ENCODE measurements around the gene USP7. TPM values are rescaled to one million over a fixed set of nuclear protein-coding genes. Genes with fewer than 3 reads are reported as not detected.

Gene USP7
- polyA plus RNA-seq, 3 donors: 2.4 to 31.7 (median 4.1) TPM

GRCh38 chr16:8893976-8894690 lies 69.6 kb downstream of the USP7 start:
- Histone ChIP-seq H3K4me2 (replicated peaks; ENCODE audit: extremely low read depth, low read length, poor library complexity, severe bottlenecking) (no peak overlapping the region), H3K36me3 (replicated peaks in 1 of 2; ENCODE audit: control insufficient read depth in 1 of 2, insufficient read depth in 2 of 2, low read length in 2 of 2) (peaks cover 91 to 98% of the 10 kb centered on the region in 2 donors), H3K27ac (ENCODE audit: low read depth in 1 of 2, low read length in 2 of 2) (no peak overlapping the region), H3K9me3 (replicated peaks in 1 of 2; ENCODE audit: control insufficient read depth in 1 of 2, insufficient read depth in 1 of 2, low read length in 2 of 2) (no peaks in the 10 kb centered on the region), H3K4me1 (ENCODE audit: control insufficient read depth in 1 of 2, insufficient read depth in 2 of 2, low read length in 2 of 2) (no peaks in the 10 kb centered on the region), H3K9ac (ENCODE audit: insufficient read depth, low read length, poor library complexity, severe bottlenecking) (no peak overlapping the region), H4K20me1 (ENCODE audit: insufficient read depth, low read length) (peaks cover 75% of the 10 kb centered on the region), H3K79me2 (ENCODE audit: insufficient read depth, low read length) (no peaks in the 10 kb centered on the region), H3K27me3 (ENCODE audit: control insufficient read depth in 2 of 2, insufficient read depth in 2 of 2, low read length in 2 of 2) (no peaks in the 10 kb centered on the region), H3K4me3 (replicated peaks in 1 of 3; ENCODE audit: low read depth in 2 of 3, low read length in 3 of 3) (no peak overlapping the region), H2AFZ (ENCODE audit: insufficient read depth, low read depth, low read length, poor library complexity, severe bottlenecking) (no peak overlapping the region)
- H3K27me3 Mint-ChIP-seq (ENCODE audit: low read depth in 3 of 3): peaks cover 0 to 2% (median 0%) of the 10 kb centered on the region in 3 donors
- no peak overlapping the region for H3K27ac Mint-ChIP-seq
- TF ChIP-seq CTCF (IDR thresholded peaks at IDR 0.05): no peak
- peaks cover 87 to 96% of the 10 kb centered on the region in 2 donors for H3K36me3 Mint-ChIP-seq
- no peaks in the 10 kb centered on the region for H3K9me3 Mint-ChIP-seq
- 98% methylated on average over 6 of the region's 14 CpGs for WGBS (ENCODE audit: insufficient coverage)
- no peak for DNase-seq
- H3K4me1 Mint-ChIP-seq: no peaks in the 10 kb centered on the region
- intact Hi-C loops (cut with micrococcal nuclease): no loop called here
- H3K4me3 Mint-ChIP-seq: no peak overlapping the region

- no peak for TF ChIP-seq CTCF (IDR thresholded peaks at IDR 0.05)
- no peaks in the 10 kb centered on the region for H3K4me1 Mint-ChIP-seq
- Histone ChIP-seq H3K4me1 (ENCODE audit: control insufficient read depth in 1 of 2, insufficient read depth in 2 of 2, low read length in 2 of 2) (no peaks in the 10 kb centered on the region), H3K27me3 (ENCODE audit: control insufficient read depth in 2 of 2, insufficient read depth in 2 of 2, low read length in 2 of 2) (no peaks in the 10 kb centered on the region), H3K4me3 (replicated peaks in 1 of 3; ENCODE audit: low read depth in 2 of 3, low read length in 3 of 3) (no peak overlapping the region), H3K79me2 (ENCODE audit: insufficient read depth, low read length) (no peaks in the 10 kb centered on the region), H3K36me3 (replicated peaks in 1 of 2; ENCODE audit: control insufficient read depth in 1 of 2, insufficient read depth in 2 of 2, low read length in 2 of 2) (peaks cover 84 to 91% of the 10 kb centered on the region in 2 donors), H3K9ac (ENCODE audit: insufficient read depth, low read length, poor library complexity, severe bottlenecking) (no peak overlapping the region), H4K20me1 (ENCODE audit: insufficient read depth, low read length) (peaks cover 78% of the 10 kb centered on the region), H2AFZ (ENCODE audit: insufficient read depth, low read depth, low read length, poor library complexity, severe bottlenecking) (no peak overlapping the region), H3K9me3 (replicated peaks in 1 of 2; ENCODE audit: control insufficient read depth in 1 of 2, insufficient read depth in 1 of 2, low read length in 2 of 2) (no peaks in the 10 kb centered on the region), H3K27ac (ENCODE audit: low read depth in 1 of 2, low read length in 2 of 2) (no peak overlapping the region), H3K4me2 (replicated peaks; ENCODE audit: extremely low read depth, low read length, poor library complexity, severe bottlenecking) (no peak overlapping the region)
- peaks cover 81 to 89% of the 10 kb centered on the region in 2 donors for H3K36me3 Mint-ChIP-seq
- H3K27ac Mint-ChIP-seq: peak overlapping the region in 2 of 7 donors; percentile 20 to 44
- intact Hi-C loops (cut with micrococcal nuclease): no loop called here
- H3K9me3 Mint-ChIP-seq: no peaks in the 10 kb centered on the region
- H3K4me3 Mint-ChIP-seq: no peak overlapping the region
- DNase-seq: no peak
- H3K27me3 Mint-ChIP-seq (ENCODE audit: low read depth in 3 of 3): peaks cover 0 to 2% (median 0%) of the 10 kb centered on the region in 3 donors
- WGBS (ENCODE audit: insufficient coverage): 94% methylated on average over 9 of the region's 9 CpGs
These were observed 70.3 kb downstream of the USP7 start for GRCh38 chr16:8893426-8893825.
